Endothelial cell of umbilical vein (primary cell): Measurements from ENCODE around the gene MAP4K1. TPM values are rescaled to one million over a fixed set of nuclear protein-coding genes. Genes with fewer than 3 reads are reported as not detected.

Experiments
- BruUV-seq: library from RNA; stranded (reverse); fragments of 400-500 nt; replicated peaks from 2 replicates; lab custom pipeline; 2021; lab: Mats Ljungman, UMichigan
- CTCF ChIA-PET: fragments of 300-600, 350-600 bp; sonication (Branson Sonifier 250); formaldehyde crosslinking; loops from one replicate; lab custom pipeline; 2021; ENCODE audit warnings: antibody characterized with exemption, inconsistent platforms; lab: Charles Lee
- POLR2A ChIA-PET: fragments of 300-600, 350-600 bp; sonication (Branson Sonifier 250); formaldehyde crosslinking; loops from one replicate; lab custom pipeline; 2021; ENCODE audit warnings: antibody characterized with exemption, inconsistent platforms; lab: Charles Lee
- DNase-seq: peaks from one replicate; pipeline ENCODE4 v3.0.0-alpha.2; 2011; ENCODE audit warnings: low read depth, low spot score
- FAIRE-seq: peaks from 2 replicates; lab custom pipeline; 2011; peaks lifted over from hg19 to GRCh38; lab: Jason Lieb, UNC
- H2AFZ ChIP-seq: 2 replicates; pipeline ENCODE4 v1.6.0; 2012; ENCODE audit warnings: low read depth, low read length, control low read depth, inconsistent platforms
- H3K27ac ChIP-seq: 2 replicates; pipeline ENCODE4 v1.5.1; 2011; ENCODE audit warnings: low read depth, mild to moderate bottlenecking, control low read depth, low read length, moderate library complexity; ENCODE audit not compliant: insufficient read depth
- H3K27me3 ChIP-seq, 2 experiments: 2 replicates each; pipeline versions ENCODE4 v1.6.0 to v1.6.1; 2011; ENCODE audit warnings: low read length in 2 of 2, mixed read lengths in 1 of 2; ENCODE audit not compliant: control insufficient read depth in 2 of 2, insufficient read depth in 2 of 2
- H3K36me3 ChIP-seq, 2 experiments: 2 replicates in 1 of 2; 3 replicates in 1 of 2; pipeline ENCODE4 v1.5.1; 2011; ENCODE audit warnings: low read length in 2 of 2, mild to moderate bottlenecking in 1 of 2, moderate library complexity in 1 of 2; ENCODE audit not compliant: control insufficient read depth in 2 of 2, insufficient read depth in 2 of 2; ENCODE audit errors: extremely low read depth in 1 of 2
- H3K4me1 ChIP-seq: 3 replicates; pipeline ENCODE4 v1.5.1; 2011; ENCODE audit warnings: mild to moderate bottlenecking, low read length; ENCODE audit not compliant: control insufficient read depth, insufficient read depth; ENCODE audit errors: extremely low read depth
- H3K4me2 ChIP-seq: 2 replicates; pipeline ENCODE4 v1.6.1; 2011; ENCODE audit warnings: low read length, control low read depth, mixed read lengths; ENCODE audit not compliant: insufficient read depth
- H3K4me3 ChIP-seq, 3 experiments: fragments of 200-600 bp in 1 of 3; sonication (generic), shearing (Covaris generic) in 1 of 3; replicated peaks in 1 of 3; 2 replicates each; pipeline ENCODE4 v1.5.1; 2011 to 2016; ENCODE audit warnings: control low read depth in 3 of 3, low read length in 3 of 3, mild to moderate bottlenecking in 2 of 3, inconsistent platforms in 1 of 3, low read depth in 1 of 3, moderate library complexity in 1 of 3; ENCODE audit not compliant: insufficient read depth in 1 of 3
- H3K79me2 ChIP-seq: 2 replicates; pipeline ENCODE4 v1.6.0; 2012; ENCODE audit warnings: low read length, inconsistent platforms; ENCODE audit not compliant: control insufficient read depth, insufficient read depth
- H3K9ac ChIP-seq: replicated peaks from 2 replicates; pipeline ENCODE3; 2011; ENCODE audit warnings: low read length, control low read depth; ENCODE audit not compliant: insufficient read depth; ENCODE audit errors: extremely low read depth
- H3K9me1 ChIP-seq: replicated peaks from 3 replicates; pipeline ENCODE4 v1.6.0; 2011; ENCODE audit warnings: mild to moderate bottlenecking, low read length; ENCODE audit not compliant: control insufficient read depth, insufficient read depth; ENCODE audit errors: extremely low read depth
- H3K9me3 ChIP-seq: replicated peaks from 2 replicates; pipeline ENCODE4 v1.5.1; 2012; ENCODE audit warnings: low read length, inconsistent platforms; ENCODE audit not compliant: control insufficient read depth, insufficient read depth
- H4K20me1 ChIP-seq: replicated peaks from 2 replicates; pipeline ENCODE3; 2011; ENCODE audit warnings: mild to moderate bottlenecking, low read length; ENCODE audit not compliant: control insufficient read depth, insufficient read depth; ENCODE audit errors: extremely low read depth
- CTCF ChIP-seq, 2 donors: IDR thresholded peaks; 1 replicate in 1 of 2; 2 replicates in 1 of 2; pipeline ENCODE4 v1.5.1; 2011; ENCODE audit warnings: low read length in 2 of 2, mild to moderate bottlenecking in 2 of 2, moderate library complexity in 2 of 2, control low read depth in 1 of 2, inconsistent platforms in 1 of 2, low read depth in 1 of 2; ENCODE audit not compliant: insufficient read depth in 1 of 2; ENCODE audit errors: extremely low read depth in 1 of 2
- EZH2 ChIP-seq: IDR thresholded peaks from 2 replicates; pipeline ENCODE4 v1.6.1; 2012; ENCODE audit warnings: borderline replicate concordance, low read depth, mild to moderate bottlenecking, moderate library complexity, low read length, inconsistent platforms; ENCODE audit not compliant: severe bottlenecking
- FOS ChIP-seq: IDR thresholded peaks from 2 replicates; pipeline ENCODE4 v1.6.1; 2011; ENCODE audit warnings: mild to moderate bottlenecking, low read length, moderate library complexity, borderline replicate concordance; ENCODE audit not compliant: insufficient read depth
- GATA2 ChIP-seq: IDR thresholded peaks from 2 replicates; pipeline ENCODE4 v1.7.0; 2011; ENCODE audit warnings: low read depth, mild to moderate bottlenecking, moderate library complexity, mixed read lengths, low read length; ENCODE audit not compliant: insufficient read length, insufficient read depth
- JUN ChIP-seq: IDR thresholded peaks from 2 replicates; pipeline ENCODE4 v1.6.1; 2011; ENCODE audit warnings: borderline replicate concordance, low read depth; ENCODE audit not compliant: insufficient read length, insufficient read depth
- MAX ChIP-seq: IDR thresholded peaks from 2 replicates; pipeline ENCODE4 v1.6.1; 2011; ENCODE audit not compliant: insufficient read depth, insufficient read length
- MYC ChIP-seq: IDR thresholded peaks from one replicate; pipeline ENCODE4 v1.6.1; 2011; ENCODE audit warnings: mild to moderate bottlenecking, low read depth, low read length
- POLR2A ChIP-seq: IDR thresholded peaks from 2 replicates; pipeline ENCODE4 v1.6.1; 2012; ENCODE audit warnings: low read depth, mild to moderate bottlenecking, control low read depth, low read length
- POLR2AphosphoS5 ChIP-seq: IDR thresholded peaks from 2 replicates; pipeline ENCODE4 v1.6.1; 2012; ENCODE audit warnings: low read depth, mild to moderate bottlenecking, control low read depth, low read length, moderate library complexity; ENCODE audit not compliant: insufficient read depth
- dilution Hi-C: fragments of 300-500 bp; cut with MboI; formaldehyde crosslinking; loops from one replicate; pipeline ENCODE4 v1.15.0; 2019; ENCODE audit warnings: low sequenced_read_pairs; ENCODE audit not compliant: extremely low pct_ligation_motif_present
- intact Hi-C: fragments of 100-400 bp; cut with micrococcal nuclease; formaldehyde crosslinking; loops from one replicate; pipeline ENCODE4 v1.10.0; 2022
- polyA plus RNA-seq, 4 experiments: library from polyadenylated mRNA; depleted of rRNA in 3 of 4; stranded (reverse) in 3 of 4; unstranded in 1 of 4; fragments of >200 nt; gene quantifications; 2 replicates each; pipeline versions ENCODE4 v1.2.1 to v1.2.3, GENCODE V29; 2011 to 2012; ENCODE audit warnings: missing spikeins in 1 of 4
- total RNA-seq: library from RNA; stranded (reverse); gene quantifications from 2 replicates; pipeline ENCODE4 v1.2.3, GENCODE V29; 2021

Gene MAP4K1
- total and polyA plus RNA-seq, 2 donors (not counting 3 experiments of a cell fraction or from before 2014, with no cell fraction given) = 0.12 to 1.6 TPM

GRCh38 chr19:38614289-38614688 is 3.5 kb downstream of the MAP4K1 start:
- ChIA-PET POLR2A (no interaction called here), CTCF (interaction anchor here (0.6 to 0.9 kb wide), 2 partner anchors 23 to 28 kb away, joined by 4 to 5 read pairs; no protein-coding TSS in a partner anchor)
- Histone ChIP-seq H3K9me1 (no peaks in the 10 kb centered on the region), H4K20me1 (no peaks in the 10 kb centered on the region), H3K79me2 (peaks cover 3% of the 10 kb centered on the region), H3K4me2 (no peak overlapping the region), H3K27ac (no peak overlapping the region), H3K27me3 (no peaks in the 10 kb centered on the region), H2AFZ (no peak overlapping the region), H3K4me3 (no peak overlapping the region), H3K4me1 (peaks cover 6% of the 10 kb centered on the region), H3K9me3 (no peaks in the 10 kb centered on the region), H3K9ac (no peak overlapping the region), H3K36me3 (no peaks in the 10 kb centered on the region)
- DNase-seq = no peak
- FAIRE-seq = no peak
- intact Hi-C loops = no loop called here
- dilution Hi-C loops = no loop called here
- no peak for TF ChIP-seq POLR2AphosphoS5
- no peak for TF ChIP-seq EZH2
- no peak for TF ChIP-seq JUN
- TF ChIP-seq FOS = no peak
- TF ChIP-seq MYC = no peak
- TF ChIP-seq CTCF (IDR thresholded peaks at IDR 0.05; ENCODE audit: extremely low read depth in 1 of 2, insufficient read depth in 1 of 2, low read depth in 1 of 2, low read length in 2 of 2) = no peak
- TF ChIP-seq GATA2 = no peak
- no peak for TF ChIP-seq MAX
- no peak for TF ChIP-seq POLR2A
- no TSS peak for BruUV-seq
